ENCODE measurements around the gene KLK12.

Gene KLK12

DNA sequence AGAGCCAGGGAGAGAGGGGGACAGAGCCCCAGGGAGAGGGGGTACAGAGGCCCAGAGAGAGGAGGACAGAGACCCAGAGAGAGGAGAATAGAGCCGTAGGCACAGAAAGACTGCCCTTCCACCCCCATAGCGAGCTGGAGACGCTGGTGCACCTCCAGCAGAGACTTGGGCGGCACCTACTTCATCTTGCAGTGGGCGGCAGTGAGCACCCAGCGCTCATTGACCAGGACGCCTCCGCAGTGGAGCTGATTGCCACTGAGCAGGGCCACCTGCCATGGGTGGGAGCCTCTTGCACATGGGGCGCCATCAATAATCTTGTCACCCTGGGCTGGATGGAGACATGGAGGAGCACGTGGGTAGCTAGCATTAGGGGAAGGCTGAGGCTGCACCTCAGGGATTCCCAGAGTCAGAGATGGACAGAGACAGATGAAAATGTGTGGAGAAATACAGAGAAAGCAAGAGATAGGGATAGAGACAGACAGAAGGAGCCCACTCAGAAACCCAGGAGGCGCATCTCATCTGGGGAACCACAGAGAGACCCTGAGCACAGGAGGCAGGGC is 53.1 kb downstream of the KLK12 start:
- TF ChIP-seq ZFX (IDR thresholded peaks at IDR 0.05; ENCODE audit: borderline replicate concordance) (no peak), CTCF (IDR thresholded peaks at IDR 0.05) (no peak)
- no peak overlapping the region for H3K27ac ChIP-seq

DNA sequence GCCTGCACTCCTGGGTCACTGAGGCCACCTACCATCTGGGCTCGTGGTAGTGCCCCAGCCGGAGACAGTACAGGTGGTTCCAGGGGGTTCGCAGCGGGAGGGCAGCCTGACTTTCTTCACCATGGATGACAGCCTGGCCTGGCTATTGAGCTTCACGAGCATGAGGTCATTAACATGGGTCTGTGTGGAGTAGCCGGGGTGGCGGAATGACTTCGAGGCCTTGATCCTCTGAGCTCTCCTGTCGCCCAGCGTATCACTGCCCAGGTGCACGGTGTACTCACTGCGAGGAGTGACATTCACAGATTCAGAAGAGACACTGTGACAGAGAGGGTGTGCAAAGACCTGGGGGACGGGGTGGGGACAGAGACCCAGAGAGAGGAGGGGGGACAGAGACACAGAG is 54.6 kb downstream of the KLK12 start:
- TF ChIP-seq ZFX (IDR thresholded peaks at IDR 0.05; ENCODE audit: borderline replicate concordance) (no peak), CTCF (IDR thresholded peaks at IDR 0.05) (no peak)

GRCh38 chr19:50979758-50980157 is 55.0 kb downstream of the KLK12 start:
- TF ChIP-seq CTCF (IDR thresholded peaks at IDR 0.05), result no peak
- TF ChIP-seq ZFX (IDR thresholded peaks at IDR 0.05; ENCODE audit: borderline replicate concordance), result no peak
- no peak overlapping the region for H3K27ac ChIP-seq

More for the DNA sequence above, 54.6 kb downstream of the KLK12 start:
- no peak overlapping the region for H3K27ac ChIP-seq

All from 22Rv1 (cell line).